Activated T-helper 1 cell treated with anti-CD3 and anti-CD28 coated beads, Interleukin-12 subunit alpha, Interleukin-12 subunit beta, Interleukin-2, Interleukin-4 antibody, amounts not matched to agents 30 ng/mL and 10 ng/mL and 1 ng/mL, durations not matched to agents 14 hours and 24 hours and 36 hours (primary cell): ENCODE data around the gene GDPGP1. TPM values are rescaled to one million over a fixed set of nuclear protein-coding genes. Genes with fewer than 3 reads are reported as not detected.

Experiments
- DNase-seq: peaks from one replicate; pipeline ENCODE4 v3.0.0; 2021; ENCODE audit warnings: low spot score
- H3K27ac Mint-ChIP-seq: one replicate; pipeline ENCODE4 v1.8.0; 2021; ENCODE audit warnings: mild to moderate bottlenecking, mixed read lengths
- H3K27me3 Mint-ChIP-seq: one replicate; pipeline ENCODE4 v1.8.0; 2022; ENCODE audit warnings: mild to moderate bottlenecking, moderate library complexity, mixed read lengths; ENCODE audit not compliant: insufficient read depth
- H3K36me3 Mint-ChIP-seq: one replicate; pipeline ENCODE4 v1.8.0; 2021; ENCODE audit warnings: low read depth, mixed read lengths
- H3K4me1 Mint-ChIP-seq: one replicate; pipeline ENCODE4 v1.8.0; 2021; ENCODE audit warnings: low read depth, mixed read lengths
- H3K4me3 Mint-ChIP-seq: one replicate; pipeline ENCODE4 v1.8.0; 2021; ENCODE audit warnings: mild to moderate bottlenecking, moderate library complexity, mixed read lengths
- H3K9me3 Mint-ChIP-seq: one replicate; pipeline ENCODE4 v1.8.0; 2021; ENCODE audit warnings: mixed read lengths
- intact Hi-C: fragments of 100-400 bp; cut with micrococcal nuclease; formaldehyde crosslinking; loops from one replicate; pipeline ENCODE4 v1.15.1; 2024
- total RNA-seq: library from RNA; stranded (reverse); gene quantifications from 2 replicates; pipeline ENCODE4 v1.2.3, GENCODE V29; 2022

The GDPGP1 gene
- total RNA-seq, 1 donor from 2014 or later = 12.7 TPM

DNA sequence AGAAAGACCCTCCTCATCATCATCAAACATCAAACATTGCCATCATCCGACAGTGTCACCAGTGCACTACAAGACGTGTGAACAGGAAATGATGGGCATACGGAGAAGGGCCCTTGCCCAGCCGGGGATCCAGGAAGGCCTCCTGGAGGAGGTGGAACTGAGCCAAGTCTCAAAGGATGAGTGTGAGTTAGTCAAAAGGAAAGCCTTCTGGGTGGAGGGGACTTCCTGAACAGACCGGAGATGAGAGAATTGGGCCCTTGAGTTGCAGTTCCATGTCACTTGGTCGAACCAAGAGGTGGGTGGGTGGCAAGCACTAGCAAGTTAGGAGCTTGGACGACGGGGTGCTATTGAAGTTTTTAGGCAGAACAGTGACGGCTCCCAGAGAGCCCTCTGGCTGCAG, 24.4 kb upstream of the GDPGP1 start:
- H3K27me3 Mint-ChIP-seq = no peaks in the 10 kb centered on the region
- peaks cover 36% of the 10 kb centered on the region for H3K4me1 Mint-ChIP-seq
- H3K9me3 Mint-ChIP-seq = no peaks in the 10 kb centered on the region
- H3K4me3 Mint-ChIP-seq = peak overlapping the region; percentile 8
- H3K36me3 Mint-ChIP-seq = peaks cover 12% of the 10 kb centered on the region
- peak overlapping the region; percentile 75 for H3K27ac Mint-ChIP-seq
- no peak for DNase-seq
- intact Hi-C loops = no loop called here

GRCh38 chr15:90210593-90210992, 23.4 kb upstream of the GDPGP1 start:
- peaks cover 36% of the 10 kb centered on the region for H3K4me1 Mint-ChIP-seq
- no peak for DNase-seq
- peak overlapping the region; percentile 50 for H3K27ac Mint-ChIP-seq

GRCh38 chr15:90211009-90211408, 23.0 kb upstream of the GDPGP1 start:
- intact Hi-C loops = no loop called here
- H3K36me3 Mint-ChIP-seq = peaks cover 12% of the 10 kb centered on the region
- no peaks in the 10 kb centered on the region for H3K9me3 Mint-ChIP-seq
- H3K4me1 Mint-ChIP-seq = peaks cover 35% of the 10 kb centered on the region
- H3K27me3 Mint-ChIP-seq = no peaks in the 10 kb centered on the region
- peak overlapping the region; percentile 50 for H3K27ac Mint-ChIP-seq
- no peak overlapping the region for H3K4me3 Mint-ChIP-seq
- DNase-seq = no peak

More at GRCh38 chr15:90210593-90210992, 23.4 kb upstream of the GDPGP1 start:
- Mint-ChIP-seq H3K27me3 (no peaks in the 10 kb centered on the region), H3K9me3 (no peaks in the 10 kb centered on the region), H3K36me3 (peaks cover 12% of the 10 kb centered on the region), H3K4me3 (no peak overlapping the region)
- intact Hi-C loops = no loop called here

- Mint-ChIP-seq H3K36me3 (peaks cover 12% of the 10 kb centered on the region), H3K9me3 (no peaks in the 10 kb centered on the region), H3K27me3 (no peaks in the 10 kb centered on the region), H3K27ac (no peak overlapping the region), H3K4me1 (peaks cover 29% of the 10 kb centered on the region), H3K4me3 (no peak overlapping the region)
- intact Hi-C loops = no loop called here
- DNase-seq = no peak
Observed at GRCh38 chr15:90211440-90212143, 22.4 kb upstream of the GDPGP1 start.

- intact Hi-C loops = no loop called here
- Mint-ChIP-seq H3K4me1 (peaks cover 23% of the 10 kb centered on the region), H3K27ac (no peak overlapping the region), H3K4me3 (no peak overlapping the region), H3K36me3 (peaks cover 12% of the 10 kb centered on the region), H3K9me3 (no peaks in the 10 kb centered on the region), H3K27me3 (no peaks in the 10 kb centered on the region)
- no peak for DNase-seq
Observed at GRCh38 chr15:90212221-90213098, 21.5 kb upstream of the GDPGP1 start.

DNA sequence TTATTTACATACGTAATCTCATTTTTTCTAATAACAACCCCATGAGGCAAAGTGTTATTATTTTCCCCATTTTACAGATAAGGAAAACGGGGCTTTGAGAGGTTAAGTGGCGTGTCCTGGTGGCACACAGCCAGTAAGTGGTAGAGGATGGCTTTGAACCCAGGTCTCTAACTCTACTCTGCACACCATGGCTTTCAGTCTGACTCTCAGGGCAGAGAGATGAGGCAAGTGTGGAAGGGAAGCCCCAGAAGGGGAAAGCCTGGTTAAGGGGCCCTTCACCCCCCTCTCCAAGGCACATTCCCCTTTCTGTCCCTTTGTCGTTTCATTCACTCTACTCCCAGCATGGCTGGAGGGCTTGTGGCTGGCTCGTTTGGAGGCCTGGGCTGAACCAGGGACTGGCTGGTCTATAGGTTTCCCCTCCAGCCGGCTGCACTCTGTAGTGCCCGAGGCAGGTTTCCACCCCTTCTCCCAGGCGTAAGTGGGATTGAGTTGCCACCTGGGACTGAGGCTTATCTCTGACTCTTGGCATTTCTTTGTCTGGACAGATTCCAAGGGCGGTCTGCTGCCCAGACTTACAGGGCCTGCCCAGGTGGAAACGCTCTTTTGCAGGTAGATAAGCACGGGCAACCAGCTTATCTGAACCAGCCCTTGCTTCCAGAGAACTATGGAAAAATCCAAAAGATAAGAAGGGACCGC, 20.7 kb upstream of the GDPGP1 start:
- Mint-ChIP-seq H3K36me3 (peaks cover 12% of the 10 kb centered on the region), H3K27ac (no peak overlapping the region), H3K4me3 (no peak overlapping the region), H3K9me3 (no peaks in the 10 kb centered on the region), H3K4me1 (peaks cover 23% of the 10 kb centered on the region), H3K27me3 (no peaks in the 10 kb centered on the region)
- DNase-seq = no peak
- intact Hi-C loops = no loop called here

DNA sequence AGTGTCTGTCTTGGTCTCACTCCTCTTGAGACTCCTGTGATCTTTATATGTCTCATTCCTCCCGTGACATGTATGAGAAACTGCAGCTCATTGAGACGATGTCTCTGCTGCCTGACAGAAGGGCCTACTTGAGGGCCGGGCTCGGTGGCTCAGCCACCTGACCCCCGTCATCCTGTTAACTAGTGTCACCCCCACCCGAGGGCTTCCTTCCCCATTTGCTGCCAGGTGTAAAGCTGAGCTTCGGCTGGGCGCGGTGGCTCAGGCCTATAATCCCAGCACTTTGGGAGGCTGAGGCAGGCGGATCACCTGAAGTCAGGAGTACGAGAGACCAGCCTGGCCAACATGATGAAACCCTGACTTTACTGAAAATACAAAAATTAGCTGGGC, 20.2 kb upstream of the GDPGP1 start:
- Mint-ChIP-seq H3K27ac (no peak overlapping the region), H3K27me3 (no peaks in the 10 kb centered on the region), H3K4me1 (peaks cover 26% of the 10 kb centered on the region), H3K36me3 (peaks cover 12% of the 10 kb centered on the region), H3K4me3 (no peak overlapping the region), H3K9me3 (no peaks in the 10 kb centered on the region)
- no peak for DNase-seq
- intact Hi-C loops = no loop called here

GRCh38 chr15:90214553-90215196, 19.3 kb upstream of the GDPGP1 start:
- DNase-seq = no peak
- no peak overlapping the region for H3K27ac Mint-ChIP-seq
- intact Hi-C loops = no loop called here

GRCh38 chr15:90217671-90218394, 16.2 kb upstream of the GDPGP1 start:
- Mint-ChIP-seq H3K36me3 (peaks cover 3% of the 10 kb centered on the region), H3K27me3 (no peaks in the 10 kb centered on the region), H3K27ac (no peak overlapping the region), H3K4me3 (no peak overlapping the region), H3K9me3 (no peaks in the 10 kb centered on the region), H3K4me1 (peaks cover 10% of the 10 kb centered on the region)
- intact Hi-C loops = no loop called here
- DNase-seq = no peak

More at GRCh38 chr15:90214553-90215196, 19.3 kb upstream of the GDPGP1 start:
- H3K4me3 Mint-ChIP-seq = no peak overlapping the region
- no peaks in the 10 kb centered on the region for H3K27me3 Mint-ChIP-seq
- no peaks in the 10 kb centered on the region for H3K9me3 Mint-ChIP-seq
- H3K4me1 Mint-ChIP-seq = peaks cover 24% of the 10 kb centered on the region
- H3K36me3 Mint-ChIP-seq = peaks cover 11% of the 10 kb centered on the region

GRCh38 chr15:90219421-90220141, 14.4 kb upstream of the GDPGP1 start:
- Mint-ChIP-seq H3K4me3 (no peak overlapping the region), H3K27ac (no peak overlapping the region), H3K4me1 (peaks cover 10% of the 10 kb centered on the region), H3K27me3 (no peaks in the 10 kb centered on the region), H3K9me3 (no peaks in the 10 kb centered on the region), H3K36me3 (peaks cover 3% of the 10 kb centered on the region)
- intact Hi-C loops = loop anchor here (1.0 kb wide), 1 partner anchor 76 kb away; no protein-coding TSS in a partner anchor
- DNase-seq = no peak

DNA sequence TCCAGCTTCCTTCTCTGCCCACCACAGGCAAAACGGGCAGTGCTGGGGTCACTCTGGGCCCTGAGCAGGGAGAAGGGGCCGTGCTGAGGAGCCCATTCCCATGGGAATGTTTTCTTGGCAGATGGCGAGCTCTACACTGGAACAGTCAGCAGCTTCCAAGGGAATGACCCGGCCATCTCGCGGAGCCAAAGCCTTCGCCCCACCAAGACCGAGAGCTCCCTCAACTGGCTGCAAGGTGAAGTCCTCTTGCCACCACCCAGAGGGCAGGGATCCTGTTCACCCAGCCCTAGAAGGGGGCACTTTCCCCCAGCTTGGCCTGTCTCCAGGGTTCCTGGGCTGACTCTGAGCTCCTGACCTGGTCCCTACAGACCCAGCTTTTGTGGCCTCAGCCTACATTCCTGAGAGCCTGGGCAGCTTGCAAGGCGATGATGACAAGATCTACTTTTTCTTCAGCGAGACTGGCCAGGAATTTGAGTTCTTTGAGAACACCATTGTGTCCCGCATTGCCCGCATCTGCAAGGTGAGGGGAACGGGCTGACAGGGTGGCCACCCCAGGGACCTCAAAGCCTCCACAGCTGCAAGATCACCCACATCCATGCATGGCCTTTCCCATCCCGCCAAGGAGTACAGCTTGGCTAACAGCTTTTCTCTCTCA, 12.6 kb upstream of the GDPGP1 start:
- intact Hi-C loops = no loop called here
- H3K4me1 Mint-ChIP-seq = peaks cover 10% of the 10 kb centered on the region
- H3K27me3 Mint-ChIP-seq = no peaks in the 10 kb centered on the region
- peaks cover 7% of the 10 kb centered on the region for H3K36me3 Mint-ChIP-seq
- no peak overlapping the region for H3K27ac Mint-ChIP-seq
- no peak for DNase-seq
- H3K9me3 Mint-ChIP-seq = no peaks in the 10 kb centered on the region
- H3K4me3 Mint-ChIP-seq = no peak overlapping the region
